ENCODE results near the gene PNLIPRP3.
"Not testable (repeated sequence)": the region's sequence is repeated elsewhere in the genome, so short reads cannot be mapped to it uniquely, and the experiment has no call there.

The PNLIPRP3 gene

GRCh38 chr10:116427671-116428070 is at the start of gene PNLIPRP3:
Gene PNLIPRP3, plus strand, starts transcription at chr10:116427847. Its CDS starts 166 bp downstream, at chr10:116428013.
- no peak for DNase-seq (ENCODE audit: low spot score)

DNA sequence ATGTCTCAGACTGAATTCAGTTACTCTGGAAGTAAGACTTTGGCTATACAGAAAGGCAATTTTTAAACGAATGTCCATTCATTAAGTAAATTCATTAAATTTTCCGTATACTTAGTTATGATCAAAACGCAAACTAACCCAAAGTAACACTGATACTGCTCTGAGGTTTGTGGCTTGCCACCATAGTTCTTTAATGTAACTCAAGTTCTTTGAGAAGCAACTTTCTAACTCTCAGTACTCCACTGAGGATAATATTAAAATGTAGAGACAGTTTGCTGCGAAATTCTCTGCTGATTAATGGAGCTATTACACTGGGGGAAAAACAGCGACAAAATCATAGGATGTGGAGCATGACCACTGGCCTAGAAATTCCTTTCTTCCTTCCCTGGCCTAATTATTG is 45.4 kb upstream of the PNLIPRP3 start:
- DNase-seq (ENCODE audit: low spot score) = no peak

GRCh38 chr10:116385311-116385710 is 42.3 kb upstream of the PNLIPRP3 start:
- DNase-seq (ENCODE audit: low spot score) = no peak

GRCh38 chr10:116385994-116386809 is 41.4 kb upstream of the PNLIPRP3 start:
- DNase-seq (ENCODE audit: low spot score) = no peak

- DNase-seq (ENCODE audit: low spot score) = not testable (repeated sequence)
Observed at GRCh38 chr10:116393246-116393831, 34.3 kb upstream of the PNLIPRP3 start.

DNA sequence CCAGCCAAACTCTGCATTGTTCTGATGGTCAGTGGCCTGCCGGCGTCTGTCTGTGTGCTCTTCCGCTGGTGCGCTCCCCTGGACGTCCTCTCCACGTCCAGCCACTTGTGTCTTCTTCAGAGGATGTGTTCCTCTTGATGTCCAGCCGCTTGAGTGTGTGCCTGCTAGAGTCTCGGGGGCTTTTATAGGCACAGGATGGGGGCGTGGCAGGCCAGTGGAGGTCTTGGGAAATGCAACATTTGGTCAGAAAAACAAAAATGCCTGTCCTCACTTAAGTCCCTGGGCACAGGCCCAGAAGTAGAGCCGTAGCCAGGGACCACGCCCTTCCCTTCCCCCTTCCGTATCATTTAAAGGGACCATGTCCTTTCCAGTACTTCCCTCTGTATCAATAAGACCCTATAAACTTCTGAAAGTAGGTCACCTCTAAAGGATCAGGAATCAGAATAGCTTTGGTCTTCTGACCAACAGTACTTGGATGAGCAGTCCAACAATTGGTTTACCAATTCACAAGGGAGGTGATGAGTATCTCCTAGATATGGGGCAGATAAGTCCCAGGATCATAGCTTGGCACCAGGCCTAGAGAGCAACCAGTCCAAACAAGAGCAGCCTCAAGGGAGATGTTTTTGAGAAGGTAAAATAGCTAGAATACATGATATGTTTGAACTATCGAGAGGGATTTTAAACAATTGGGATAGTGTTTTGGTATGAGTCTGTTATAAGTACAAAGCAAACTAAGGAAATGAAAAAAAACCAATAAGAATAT is 32.2 kb upstream of the PNLIPRP3 start:
- no peak for DNase-seq (ENCODE audit: low spot score)

DNA sequence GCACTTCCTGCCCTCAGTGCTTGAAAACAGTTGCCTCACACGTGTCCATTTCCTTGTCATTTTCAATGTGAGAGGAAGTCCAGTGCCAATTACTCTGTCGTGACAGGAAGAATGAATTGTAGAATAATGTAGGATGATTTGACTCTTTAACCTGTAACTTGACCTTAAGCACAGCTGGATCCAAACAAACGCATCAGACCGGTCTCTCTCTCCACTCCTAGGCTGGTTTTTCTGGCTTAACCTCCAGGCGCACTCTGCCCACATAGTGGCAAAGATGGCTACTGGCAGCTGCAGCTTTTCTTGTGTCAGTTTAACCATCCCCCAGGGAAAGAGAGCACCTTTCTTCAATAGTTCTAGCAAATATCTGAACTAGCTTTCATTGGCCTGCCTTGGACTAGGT is 29.4 kb upstream of the PNLIPRP3 start:
- no peak for DNase-seq (ENCODE audit: low spot score)

GRCh38 chr10:116402858-116403257 is 24.8 kb upstream of the PNLIPRP3 start:
- no peak for DNase-seq (ENCODE audit: low spot score)

DNA sequence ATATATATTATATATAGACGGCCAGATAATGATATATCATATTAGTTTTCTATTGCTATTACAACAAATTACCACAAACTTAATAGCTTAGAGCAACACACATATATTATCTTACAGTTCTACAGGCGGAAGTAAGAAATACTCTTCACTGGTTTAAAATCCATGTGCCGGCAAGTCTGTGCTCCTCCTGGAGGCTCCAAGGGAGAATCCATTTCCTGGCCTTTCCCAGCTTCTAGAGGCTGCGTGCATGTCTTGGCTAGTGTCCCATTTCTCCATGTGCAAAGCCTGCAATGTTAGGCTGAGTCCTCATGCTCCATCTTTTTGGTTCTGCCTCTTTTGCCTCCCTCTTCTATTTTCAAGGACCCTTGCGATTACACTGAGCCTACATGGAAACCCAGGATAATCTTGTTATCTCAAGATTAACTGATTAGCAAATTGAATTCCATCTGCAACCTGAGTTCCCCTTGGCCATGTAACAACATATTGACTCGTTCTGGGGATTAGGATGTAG is 23.9 kb upstream of the PNLIPRP3 start:
- no peak for DNase-seq (ENCODE audit: low spot score)

DNA sequence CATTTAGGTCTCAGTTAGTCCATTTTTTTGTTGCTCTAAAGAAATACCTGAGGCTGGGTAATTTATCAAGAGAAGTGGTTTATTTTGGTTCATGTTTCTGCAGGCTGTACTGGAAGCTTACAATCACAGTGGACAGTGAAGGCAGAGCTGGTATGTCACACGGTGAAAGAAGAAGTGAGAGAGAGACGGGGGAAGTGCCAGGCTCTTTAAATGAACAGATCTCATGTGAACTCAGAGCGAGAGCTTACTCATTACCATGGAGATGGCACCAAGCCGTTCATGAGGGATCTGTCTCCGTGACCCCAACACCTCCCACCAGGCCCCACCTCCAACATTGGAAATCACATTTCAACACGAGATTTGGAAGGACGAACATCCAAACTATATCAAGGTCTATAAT is 18.9 kb upstream of the PNLIPRP3 start:
- DNase-seq (ENCODE audit: low spot score) = no peak

- no peak for DNase-seq (ENCODE audit: low spot score)
Observed at GRCh38 chr10:116410351-116410750, 17.3 kb upstream of the PNLIPRP3 start.

DNA sequence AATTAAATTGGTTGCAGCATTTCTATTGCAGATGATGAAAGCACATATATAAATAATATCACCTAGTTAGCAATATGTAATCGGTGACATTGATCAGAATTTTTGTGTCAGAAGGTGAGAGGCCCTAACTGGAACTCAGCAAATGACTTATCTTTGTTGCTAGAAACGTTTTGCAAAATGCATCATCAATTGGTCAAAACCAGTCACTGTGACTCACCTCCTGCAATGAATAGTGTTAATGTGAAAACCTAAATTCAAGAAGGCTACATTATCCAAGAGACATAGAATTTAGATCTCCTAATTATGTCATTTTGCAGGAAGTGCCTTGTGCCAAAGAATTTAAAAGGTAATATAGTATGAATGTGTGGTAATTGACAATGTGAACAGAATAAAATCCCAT is 9.8 kb upstream of the PNLIPRP3 start:
- no peak for DNase-seq (ENCODE audit: low spot score)

- DNase-seq (ENCODE audit: low spot score) = no peak
Observed at GRCh38 chr10:116418389-116418788, 9.3 kb upstream of the PNLIPRP3 start.

GRCh38 chr10:116421815-116422214 is 5.8 kb upstream of the PNLIPRP3 start:
- no peak for DNase-seq (ENCODE audit: low spot score)

GRCh38 chr10:116429288-116429977 is 1.8 kb downstream of the PNLIPRP3 start:
- DNase-seq (ENCODE audit: low spot score) = no peak

DNA sequence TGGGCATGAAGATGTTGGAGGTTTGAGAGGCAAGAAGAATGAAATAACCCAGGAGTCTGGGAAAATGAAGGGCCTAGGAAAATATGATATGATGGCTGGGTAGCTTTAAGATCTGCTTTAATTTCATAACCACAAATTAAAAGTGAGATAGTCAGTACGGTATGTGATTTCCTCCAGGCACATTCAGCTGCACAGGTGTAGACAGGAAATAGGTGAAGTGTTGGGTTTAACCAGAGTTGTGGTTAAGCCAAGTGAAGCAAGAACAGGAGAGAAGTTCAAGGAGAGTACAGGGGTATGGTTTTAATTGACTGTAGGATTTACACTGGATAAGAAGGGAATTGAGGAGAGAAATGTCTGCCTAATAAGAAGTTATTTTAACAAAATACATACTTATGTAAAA is 2.6 kb downstream of the PNLIPRP3 start:
- no peak for DNase-seq (ENCODE audit: low spot score)

GRCh38 chr10:116431598-116431997 is 4.0 kb downstream of the PNLIPRP3 start:
- no peak for DNase-seq (ENCODE audit: low spot score)

GRCh38 chr10:116437076-116437692 is 9.5 kb downstream of the PNLIPRP3 start:
- DNase-seq (ENCODE audit: low spot score) = no peak

DNA sequence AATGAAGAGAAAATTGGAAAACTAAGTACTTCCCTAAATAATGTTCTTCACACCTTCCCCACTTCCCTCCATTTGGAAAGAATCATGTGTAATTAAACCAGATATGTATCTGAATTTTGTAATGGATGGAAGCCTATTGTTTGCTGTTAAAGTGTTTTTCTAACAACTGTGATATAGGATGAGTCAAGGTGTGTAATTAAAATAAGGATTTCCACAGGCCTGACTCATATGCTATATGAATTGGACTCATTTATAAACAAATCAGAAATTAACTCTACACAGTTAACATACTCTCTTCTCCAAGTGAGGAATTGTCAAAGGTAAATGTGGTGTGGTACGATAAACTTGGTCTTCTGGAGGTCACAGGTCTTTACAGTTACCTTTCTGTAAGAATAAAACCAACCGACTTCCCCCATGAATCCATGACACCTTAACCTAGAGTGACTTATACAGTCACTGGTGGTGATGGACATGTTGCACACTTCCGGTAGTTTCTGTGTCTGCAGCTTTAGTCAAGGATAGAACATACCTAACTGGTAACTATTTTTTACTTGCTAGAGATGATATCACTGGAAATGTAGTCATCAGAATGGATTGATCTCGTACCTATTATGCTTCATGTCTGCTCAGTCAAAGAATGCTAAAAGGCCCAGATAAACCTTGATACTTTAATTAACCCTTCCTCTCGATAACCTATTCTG is 12.8 kb downstream of the PNLIPRP3 start:
- DNase-seq (ENCODE audit: low spot score) = no peak

GRCh38 chr10:116444527-116445142 is 17.0 kb downstream of the PNLIPRP3 start:
- no peak for DNase-seq (ENCODE audit: low spot score)

- no peak for DNase-seq (ENCODE audit: low spot score)
Observed at GRCh38 chr10:116450861-116451260, 23.2 kb downstream of the PNLIPRP3 start.

All from ecto neural progenitor cell (in vitro differentiated cells).